HepG2 (cell line): ENCODE results near the gene OTOP2. TPM values are rescaled to one million over a fixed set of nuclear protein-coding genes. Genes with fewer than 3 reads are reported as not detected.

Experiments used
- ADNP ChIP-seq: sonication (generic); formaldehyde crosslinking; IDR thresholded peaks from 2 replicates; pipeline ENCODE4 v1.4.0; 2020; ENCODE audit warnings: missing genetic modification reagents
- CREB1 ChIP-seq, 2 experiments: fragments of 450-650 bp in 1 of 2; IDR thresholded peaks; 2 replicates each; pipeline ENCODE4 v1.6.1; 2016 to 2017; ENCODE audit warnings: control low read depth in 1 of 2, mild to moderate bottlenecking in 1 of 2, missing compliant biosample characterization in 1 of 2, missing genetic modification characterization in 1 of 2
- HIVEP1 ChIP-seq: sonication (generic); formaldehyde crosslinking; IDR thresholded peaks from 2 replicates; pipeline ENCODE4 v1.4.0; 2020; ENCODE audit warnings: mild to moderate bottlenecking, missing genetic modification reagents
- IRF2 ChIP-seq: IDR thresholded peaks from 2 replicates; pipeline ENCODE4 v1.6.1; 2018; ENCODE audit warnings: missing genetic modification reagents, missing compliant biosample characterization
- KDM3A ChIP-seq: IDR thresholded peaks from 2 replicates; pipeline ENCODE4 v1.6.1; 2018; ENCODE audit warnings: low read depth, missing compliant biosample characterization
- PCBP2 ChIP-seq: fragments of 200-400 bp; formaldehyde crosslinking; optimal IDR thresholded peaks from 2 replicates; pipeline ENCODE3; 2018; ENCODE audit warnings: low read length, low read depth; ENCODE audit not compliant: poor library complexity, severe bottlenecking
- SKI ChIP-seq: fragments of 450-650 bp; IDR thresholded peaks from one replicate; pipeline ENCODE4 v1.6.1; 2018; ENCODE audit warnings: mild to moderate bottlenecking; ENCODE audit not compliant: partially characterized antibody
- SNRNP70 ChIP-seq: fragments of 200-400 bp; formaldehyde crosslinking; IDR thresholded peaks from 2 replicates; pipeline ENCODE4 v1.6.1; 2017; ENCODE audit warnings: mild to moderate bottlenecking, low read depth, low read length, moderate library complexity
- ZIK1 ChIP-seq: sonication (generic); formaldehyde crosslinking; IDR thresholded peaks from 2 replicates; pipeline ENCODE4 v1.5.0; 2020; ENCODE audit warnings: mild to moderate bottlenecking, low read depth, missing genetic modification reagents, borderline replicate concordance
- ZNF138 ChIP-seq: sonication (generic); formaldehyde crosslinking; IDR thresholded peaks from 2 replicates; pipeline ENCODE4 v1.5.0; 2020; ENCODE audit warnings: mild to moderate bottlenecking, low read depth, missing genetic modification reagents
- ZNF382 ChIP-seq: sonication (generic); formaldehyde crosslinking; IDR thresholded peaks from 2 replicates; pipeline ENCODE4 v1.5.0; 2020; ENCODE audit warnings: missing genetic modification reagents, mild to moderate bottlenecking, borderline replicate concordance
- polyA plus RNA-seq, 8 experiments: library from polyadenylated mRNA; depleted of rRNA in 3 of 8; stranded (reverse) in 7 of 8; unstranded in 1 of 8; fragments of >200 nt; fragmentation: Illumina TruSeq in 4 of 8; extraction: Trizol in 4 of 8; gene quantifications; 2 replicates each; pipeline versions ENCODE4 v1.2.1 to v1.2.3, GENCODE V29; 2011 to 2016; ENCODE audit warnings: low read depth in 4 of 8, missing spikeins in 1 of 8, mixed read lengths in 1 of 8; ENCODE audit not compliant: insufficient read depth in 1 of 8
- total RNA-seq, 5 experiments: library from RNA; depleted of rRNA; stranded (reverse); fragments of >200 nt; fragmentation: Illumina TruSeq; extraction: Trizol; gene quantifications; 2 replicates each; pipeline ENCODE4 v1.2.3, GENCODE V29; 2016; ENCODE audit warnings: low read depth in 1 of 5
- TF ChIP-seq, protein P1 (sequence below): sonication (generic); formaldehyde crosslinking; IDR thresholded peaks from 2 replicates; pipeline ENCODE4 v1.5.0; 2020; ENCODE audit warnings: mild to moderate bottlenecking, missing genetic modification reagents
- TF ChIP-seq, protein P2 (sequence below): sonication (generic); formaldehyde crosslinking; IDR thresholded peaks from 2 replicates; pipeline ENCODE4 v1.4.0; 2020; ENCODE audit warnings: mild to moderate bottlenecking, low read depth, missing genetic modification reagents
- TF ChIP-seq, protein P3 (sequence below): fragments of 450-650 bp; IDR thresholded peaks from 2 replicates; pipeline ENCODE4 v1.6.1; 2016
- TF ChIP-seq, protein P4 (sequence below): sonication (generic); formaldehyde crosslinking; IDR thresholded peaks from 2 replicates; pipeline ENCODE4 v1.4.0; 2020; ENCODE audit warnings: low read depth, missing genetic modification reagents

Gene OTOP2
- total and polyA plus RNA-seq, 2 of the 13 experiments (the other 11 are each of a cell fraction or from before 2014, with no cell fraction given): not detected

DNA sequence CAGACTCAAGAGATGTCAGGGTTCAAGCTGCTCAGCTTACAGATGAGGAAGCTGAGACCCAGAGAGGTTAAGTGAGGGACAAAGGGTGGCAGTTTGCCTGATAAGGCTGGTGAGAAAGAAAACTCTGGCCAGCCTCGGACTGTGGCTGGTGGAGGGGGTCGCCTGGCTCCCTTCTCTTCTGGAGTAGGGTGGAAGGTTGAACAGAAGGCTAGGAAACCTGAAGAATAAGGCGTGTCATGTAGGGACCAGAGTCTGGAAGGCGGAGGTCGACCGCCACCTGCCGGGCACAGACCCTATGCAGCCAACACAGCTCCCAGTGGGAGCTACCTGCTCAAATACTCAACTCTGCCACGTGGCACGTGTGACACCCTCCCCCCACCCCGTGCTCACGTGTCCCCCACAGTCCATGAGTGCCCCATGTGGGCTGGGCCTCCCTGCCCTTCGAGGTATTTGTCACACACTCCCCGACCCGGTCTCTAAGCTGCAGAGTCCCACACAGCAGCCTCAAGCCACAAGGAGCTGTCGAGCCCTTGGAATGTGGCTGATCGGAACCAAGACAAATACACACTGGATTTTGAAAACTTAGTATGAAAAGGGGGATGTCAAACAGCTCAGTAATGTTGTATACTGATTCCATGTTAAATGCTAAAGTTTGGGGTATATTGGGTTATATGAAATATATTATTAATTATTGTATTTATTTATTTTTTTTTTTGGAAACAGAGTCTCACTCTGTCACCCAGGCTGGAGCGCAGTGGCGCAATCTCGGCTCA, 36.7 kb downstream of the OTOP2 start (continued):
- TF ChIP-seq, protein P1, sequence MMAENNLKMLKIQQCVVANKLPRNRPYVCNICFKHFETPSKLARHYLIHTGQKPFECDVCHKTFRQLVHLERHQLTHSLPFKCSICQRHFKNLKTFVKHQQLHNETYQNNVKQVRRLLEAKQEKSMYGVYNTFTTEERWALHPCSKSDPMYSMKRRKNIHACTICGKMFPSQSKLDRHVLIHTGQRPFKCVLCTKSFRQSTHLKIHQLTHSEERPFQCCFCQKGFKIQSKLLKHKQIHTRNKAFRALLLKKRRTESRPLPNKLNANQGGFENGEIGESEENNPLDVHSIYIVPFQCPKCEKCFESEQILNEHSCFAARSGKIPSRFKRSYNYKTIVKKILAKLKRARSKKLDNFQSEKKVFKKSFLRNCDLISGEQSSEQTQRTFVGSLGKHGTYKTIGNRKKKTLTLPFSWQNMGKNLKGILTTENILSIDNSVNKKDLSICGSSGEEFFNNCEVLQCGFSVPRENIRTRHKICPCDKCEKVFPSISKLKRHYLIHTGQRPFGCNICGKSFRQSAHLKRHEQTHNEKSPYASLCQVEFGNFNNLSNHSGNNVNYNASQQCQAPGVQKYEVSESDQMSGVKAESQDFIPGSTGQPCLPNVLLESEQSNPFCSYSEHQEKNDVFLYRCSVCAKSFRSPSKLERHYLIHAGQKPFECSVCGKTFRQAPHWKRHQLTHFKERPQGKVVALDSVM: no peak
- TF ChIP-seq SKI (no peak), IRF2 (CRISPR knock-in tag) (peak; percentile 71), ZNF382 (CRISPR knock-in tag) (no peak), ZNF138 (CRISPR knock-in tag) (no peak), PCBP2 (no peak), HIVEP1 (no peak), ADNP (CRISPR knock-in tag) (no peak), KDM3A (CRISPR knock-in tag) (no peak), SNRNP70 (no peak), CREB1 (IDR thresholded peaks at IDR 0.05) (peak; percentile 53; the same call in 1 of the 2 replicates), CREB1 (CRISPR knock-in tag; IDR thresholded peaks at IDR 0.05) (no peak), ZIK1 (CRISPR knock-in tag) (no peak)
- TF ChIP-seq, protein P2, sequence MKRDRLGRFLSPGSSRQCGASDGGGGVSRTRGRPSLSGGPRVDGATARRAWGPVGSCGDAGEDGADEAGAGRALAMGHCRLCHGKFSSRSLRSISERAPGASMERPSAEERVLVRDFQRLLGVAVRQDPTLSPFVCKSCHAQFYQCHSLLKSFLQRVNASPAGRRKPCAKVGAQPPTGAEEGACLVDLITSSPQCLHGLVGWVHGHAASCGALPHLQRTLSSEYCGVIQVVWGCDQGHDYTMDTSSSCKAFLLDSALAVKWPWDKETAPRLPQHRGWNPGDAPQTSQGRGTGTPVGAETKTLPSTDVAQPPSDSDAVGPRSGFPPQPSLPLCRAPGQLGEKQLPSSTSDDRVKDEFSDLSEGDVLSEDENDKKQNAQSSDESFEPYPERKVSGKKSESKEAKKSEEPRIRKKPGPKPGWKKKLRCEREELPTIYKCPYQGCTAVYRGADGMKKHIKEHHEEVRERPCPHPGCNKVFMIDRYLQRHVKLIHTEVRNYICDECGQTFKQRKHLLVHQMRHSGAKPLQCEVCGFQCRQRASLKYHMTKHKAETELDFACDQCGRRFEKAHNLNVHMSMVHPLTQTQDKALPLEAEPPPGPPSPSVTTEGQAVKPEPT (CRISPR knock-in tag): peak; percentile 62; the same call in 1 of the 2 replicates
- TF ChIP-seq, protein P3, sequence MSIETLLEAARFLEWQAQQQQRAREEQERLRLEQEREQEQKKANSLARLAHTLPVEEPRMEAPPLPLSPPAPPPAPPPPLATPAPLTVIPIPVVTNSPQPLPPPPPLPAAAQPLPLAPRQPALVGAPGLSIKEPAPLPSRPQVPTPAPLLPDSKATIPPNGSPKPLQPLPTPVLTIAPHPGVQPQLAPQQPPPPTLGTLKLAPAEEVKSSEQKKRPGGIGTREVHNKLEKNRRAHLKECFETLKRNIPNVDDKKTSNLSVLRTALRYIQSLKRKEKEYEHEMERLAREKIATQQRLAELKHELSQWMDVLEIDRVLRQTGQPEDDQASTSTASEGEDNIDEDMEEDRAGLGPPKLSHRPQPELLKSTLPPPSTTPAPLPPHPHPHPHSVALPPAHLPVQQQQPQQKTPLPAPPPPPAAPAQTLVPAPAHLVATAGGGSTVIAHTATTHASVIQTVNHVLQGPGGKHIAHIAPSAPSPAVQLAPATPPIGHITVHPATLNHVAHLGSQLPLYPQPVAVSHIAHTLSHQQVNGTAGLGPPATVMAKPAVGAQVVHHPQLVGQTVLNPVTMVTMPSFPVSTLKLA: peak; percentile 100
- TF ChIP-seq, protein P4, sequence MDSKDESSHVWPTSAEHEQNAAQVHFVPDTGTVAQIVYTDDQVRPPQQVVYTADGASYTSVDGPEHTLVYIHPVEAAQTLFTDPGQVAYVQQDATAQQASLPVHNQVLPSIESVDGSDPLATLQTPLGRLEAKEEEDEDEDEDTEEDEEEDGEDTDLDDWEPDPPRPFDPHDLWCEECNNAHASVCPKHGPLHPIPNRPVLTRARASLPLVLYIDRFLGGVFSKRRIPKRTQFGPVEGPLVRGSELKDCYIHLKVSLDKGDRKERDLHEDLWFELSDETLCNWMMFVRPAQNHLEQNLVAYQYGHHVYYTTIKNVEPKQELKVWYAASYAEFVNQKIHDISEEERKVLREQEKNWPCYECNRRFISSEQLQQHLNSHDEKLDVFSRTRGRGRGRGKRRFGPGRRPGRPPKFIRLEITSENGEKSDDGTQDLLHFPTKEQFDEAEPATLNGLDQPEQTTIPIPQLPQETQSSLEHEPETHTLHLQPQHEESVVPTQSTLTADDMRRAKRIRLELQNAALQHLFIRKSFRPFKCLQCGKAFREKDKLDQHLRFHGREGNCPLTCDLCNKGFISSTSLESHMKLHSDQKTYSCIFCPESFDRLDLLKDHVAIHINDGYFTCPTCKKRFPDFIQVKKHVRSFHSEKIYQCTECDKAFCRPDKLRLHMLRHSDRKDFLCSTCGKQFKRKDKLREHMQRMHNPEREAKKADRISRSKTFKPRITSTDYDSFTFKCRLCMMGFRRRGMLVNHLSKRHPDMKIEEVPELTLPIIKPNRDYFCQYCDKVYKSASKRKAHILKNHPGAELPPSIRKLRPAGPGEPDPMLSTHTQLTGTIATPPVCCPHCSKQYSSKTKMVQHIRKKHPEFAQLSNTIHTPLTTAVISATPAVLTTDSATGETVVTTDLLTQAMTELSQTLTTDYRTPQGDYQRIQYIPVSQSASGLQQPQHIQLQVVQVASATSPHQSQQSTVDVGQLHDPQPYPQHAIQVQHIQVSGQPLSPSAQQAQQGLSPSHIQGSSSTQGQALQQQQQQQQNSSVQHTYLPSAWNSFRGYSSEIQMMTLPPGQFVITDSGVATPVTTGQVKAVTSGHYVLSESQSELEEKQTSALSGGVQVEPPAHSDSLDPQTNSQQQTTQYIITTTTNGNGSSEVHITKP: peak; percentile 38; the same call in 1 of the 2 replicates
